C4-2B (cell line): Measurements from ENCODE around the gene KLRF1.

Source experiments
- H3K27ac ChIP-seq: fragments of 450-650 bp; 2 replicates; pipeline ENCODE4 v1.5.1; 2017
- CTCF ChIP-seq: fragments of 450-650 bp; conservative IDR thresholded peaks from 2 replicates; pipeline ENCODE4 v1.5.1; 2017; ENCODE audit warnings: mild to moderate bottlenecking
- ZFX ChIP-seq: fragments of 450-650 bp; IDR thresholded peaks from 2 replicates; pipeline ENCODE4 v1.6.1; 2017

KLRF1 gene

GRCh38 chr12:9827209-9827888, at the start of gene KLRF1:
Gene KLRF1 (plus strand): TSS chr12:9827481. CDS start chr12:9827545, 64 bp downstream.
- no peak within 1 kb of the TSS for H3K27ac ChIP-seq
- no peak for TF ChIP-seq ZFX
- no peak for TF ChIP-seq CTCF

GRCh38 chr12:9779209-9779608, 48.1 kb upstream of the KLRF1 start:
- TF ChIP-seq CTCF, result no peak
- no peak for TF ChIP-seq ZFX
- H3K27ac ChIP-seq, result no peak overlapping the region

GRCh38 chr12:9781360-9781759, 45.9 kb upstream of the KLRF1 start:
- H3K27ac ChIP-seq, result no peak overlapping the region
- TF ChIP-seq ZFX (no peak), CTCF (no peak)

- no peak for TF ChIP-seq CTCF
- H3K27ac ChIP-seq, result no peak overlapping the region
Observed at GRCh38 chr12:9782547-9783382, 44.5 kb upstream of the KLRF1 start.

- TF ChIP-seq CTCF (no peak), ZFX (no peak)
- H3K27ac ChIP-seq, result no peak overlapping the region
Observed at GRCh38 chr12:9784326-9784725, 43.0 kb upstream of the KLRF1 start.

- H3K27ac ChIP-seq, result no peak overlapping the region
- TF ChIP-seq CTCF (no peak), ZFX (no peak)
Observed at GRCh38 chr12:9784816-9785215, 42.5 kb upstream of the KLRF1 start.
